GM12864 (cell line): ENCODE measurements around the gene SOHLH2.

ENCODE experiments used
- DNase-seq: peaks from one replicate; pipeline ENCODE4 v3.0.0-alpha.2; 2011; ENCODE audit warnings: low read depth
- H3K4me3 ChIP-seq: 2 replicates; pipeline ENCODE4 v1.5.1; 2011; ENCODE audit warnings: mild to moderate bottlenecking, low read depth, low read length, control low read depth
- TF ChIP-seq, protein P1 (sequence below): IDR thresholded peaks from 2 replicates; pipeline ENCODE4 v1.5.1; 2011; ENCODE audit warnings: low read depth, mild to moderate bottlenecking, moderate library complexity, low read length, control low read depth, inconsistent platforms; ENCODE audit errors: missing control alignments

SOHLH2 gene

DNA sequence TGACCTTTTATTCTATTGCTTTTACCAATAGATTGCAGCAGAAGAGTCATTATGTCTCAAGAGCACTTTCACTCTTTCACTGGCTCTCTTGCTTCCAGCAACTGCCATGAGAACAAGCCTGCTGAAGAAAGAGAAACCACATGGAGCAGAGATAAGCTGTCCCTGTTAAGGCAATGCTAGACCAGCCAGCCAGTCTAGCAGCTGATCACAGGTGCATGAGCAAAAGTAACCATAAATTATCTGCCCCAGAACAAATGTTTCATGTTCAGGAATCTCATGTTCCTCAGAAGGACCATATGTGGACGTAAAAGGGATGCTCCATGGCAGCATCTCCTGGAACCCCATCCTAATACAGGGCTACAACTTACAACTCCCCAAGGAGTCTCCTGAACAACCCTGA is 62.8 kb downstream of the SOHLH2 start:
- no peak overlapping the region for H3K4me3 ChIP-seq
- TF ChIP-seq, protein P1, sequence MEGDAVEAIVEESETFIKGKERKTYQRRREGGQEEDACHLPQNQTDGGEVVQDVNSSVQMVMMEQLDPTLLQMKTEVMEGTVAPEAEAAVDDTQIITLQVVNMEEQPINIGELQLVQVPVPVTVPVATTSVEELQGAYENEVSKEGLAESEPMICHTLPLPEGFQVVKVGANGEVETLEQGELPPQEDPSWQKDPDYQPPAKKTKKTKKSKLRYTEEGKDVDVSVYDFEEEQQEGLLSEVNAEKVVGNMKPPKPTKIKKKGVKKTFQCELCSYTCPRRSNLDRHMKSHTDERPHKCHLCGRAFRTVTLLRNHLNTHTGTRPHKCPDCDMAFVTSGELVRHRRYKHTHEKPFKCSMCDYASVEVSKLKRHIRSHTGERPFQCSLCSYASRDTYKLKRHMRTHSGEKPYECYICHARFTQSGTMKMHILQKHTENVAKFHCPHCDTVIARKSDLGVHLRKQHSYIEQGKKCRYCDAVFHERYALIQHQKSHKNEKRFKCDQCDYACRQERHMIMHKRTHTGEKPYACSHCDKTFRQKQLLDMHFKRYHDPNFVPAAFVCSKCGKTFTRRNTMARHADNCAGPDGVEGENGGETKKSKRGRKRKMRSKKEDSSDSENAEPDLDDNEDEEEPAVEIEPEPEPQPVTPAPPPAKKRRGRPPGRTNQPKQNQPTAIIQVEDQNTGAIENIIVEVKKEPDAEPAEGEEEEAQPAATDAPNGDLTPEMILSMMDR = no peak

DNA sequence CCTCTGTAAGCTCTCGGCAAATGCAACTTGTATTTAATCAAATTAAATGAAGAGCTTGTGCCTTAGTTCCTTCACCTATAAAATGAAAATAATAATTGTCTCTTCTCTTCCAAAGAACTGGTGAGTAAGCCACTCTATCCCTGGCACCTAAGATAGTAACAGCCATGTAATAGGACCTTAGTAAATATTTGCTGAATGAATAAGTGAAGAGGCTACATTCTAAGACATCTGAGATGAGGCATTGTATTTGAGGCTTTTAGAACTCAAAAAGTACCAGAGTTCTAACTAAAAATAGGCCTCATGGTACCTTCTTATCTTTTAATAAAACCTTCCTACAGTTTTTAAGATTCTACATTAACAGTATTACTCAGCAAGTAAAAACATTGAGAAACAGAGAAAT is 65.9 kb downstream of the SOHLH2 start:
- no peak for DNase-seq
- H3K4me3 ChIP-seq = no peak overlapping the region
- TF ChIP-seq, protein P1 = no peak

More for the DNA sequence above, 62.8 kb downstream of the SOHLH2 start:
- DNase-seq = no peak

DNA sequence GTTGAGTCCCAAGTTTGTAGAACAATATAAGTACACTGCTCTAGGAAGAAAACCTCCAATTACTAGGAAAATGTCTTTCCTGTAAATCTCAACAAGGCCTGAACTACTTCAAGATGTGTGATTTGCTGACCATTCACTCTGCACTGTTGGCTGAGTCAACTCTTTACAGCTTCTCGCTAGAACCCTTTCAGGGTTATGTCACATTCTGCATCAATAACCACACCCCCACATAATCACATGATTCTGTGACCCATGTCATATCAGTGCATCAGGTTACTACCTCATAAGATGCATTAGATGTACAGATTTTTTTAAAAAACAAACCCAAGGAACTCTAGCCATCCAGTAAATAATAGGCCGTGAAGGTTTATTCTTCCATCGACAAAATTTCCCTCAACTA is 67.0 kb downstream of the SOHLH2 start:
- no peak for DNase-seq
- H3K4me3 ChIP-seq = no peak overlapping the region
- TF ChIP-seq, protein P1 = no peak

- DNase-seq = no peak
- TF ChIP-seq, protein P1 = no peak
- no peak overlapping the region for H3K4me3 ChIP-seq
Measured at GRCh38 chr13:36146511-36147269, 67.7 kb downstream of the SOHLH2 start.

GRCh38 chr13:36143738-36144137 is 70.6 kb downstream of the SOHLH2 start:
- DNase-seq = no peak
- TF ChIP-seq, protein P1 = no peak

DNA sequence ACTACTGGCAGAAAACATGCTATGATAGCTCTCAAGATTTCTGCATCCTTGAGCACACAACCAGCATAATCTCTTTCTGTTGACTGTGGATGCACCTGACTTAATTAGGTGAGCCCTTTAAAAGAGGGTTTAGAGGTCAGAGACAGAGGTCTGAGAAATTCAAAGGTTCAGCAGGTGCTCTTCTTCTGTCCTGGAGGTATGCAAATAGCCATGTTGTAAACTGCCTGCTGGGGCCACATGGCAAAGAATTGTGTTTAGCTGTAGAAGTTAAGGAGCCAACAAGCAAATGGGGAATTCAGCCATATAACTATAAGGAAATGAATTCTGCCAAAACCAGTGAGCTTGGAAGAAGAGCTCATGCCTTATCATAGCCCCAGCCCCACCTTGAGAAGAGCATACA is 71.6 kb downstream of the SOHLH2 start:
- no peak for DNase-seq
- TF ChIP-seq, protein P1 = no peak
- H3K4me3 ChIP-seq = no peak overlapping the region

More at GRCh38 chr13:36143738-36144137, 70.6 kb downstream of the SOHLH2 start:
- H3K4me3 ChIP-seq = no peak overlapping the region

DNA sequence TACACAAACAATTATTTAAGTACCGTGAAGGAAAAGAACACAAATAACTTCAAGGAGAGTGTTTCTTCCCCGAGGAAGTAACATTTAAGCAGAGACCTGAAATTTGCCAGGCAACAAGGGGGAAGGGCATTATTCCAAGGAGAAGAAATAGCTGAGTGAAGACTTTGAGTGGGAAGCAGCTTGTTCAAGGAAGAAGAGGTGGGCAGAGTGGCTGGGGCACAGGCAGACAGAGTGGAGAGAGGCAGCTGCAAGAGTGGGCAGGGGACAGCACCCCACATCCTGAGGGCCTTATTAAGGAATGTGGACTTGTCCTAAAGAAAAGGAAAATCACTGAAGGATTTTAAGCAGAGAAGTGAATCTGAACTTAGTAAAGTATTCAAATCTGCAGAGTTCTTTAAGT is 78.5 kb downstream of the SOHLH2 start:
- no peak for DNase-seq
- no peak overlapping the region for H3K4me3 ChIP-seq
- TF ChIP-seq, protein P1 = no peak
